Activated B cell treated with CpG ODN at 0.5 μM for 24 hours (primary cell): ENCODE data around the gene CEACAM6. TPM values are rescaled to one million over a fixed set of nuclear protein-coding genes. Genes with fewer than 3 reads are reported as not detected.
A peak's percentile ranks its signal among the peaks of the same experiment; 100 is the strongest.

Experiments used
- ATAC-seq: fragments of 200-7000 bp; cut with Tn5 transposase; one replicate; pipeline ENCODE4 v1.10.0; 2021; ENCODE audit warnings: low read depth, mild to moderate bottlenecking, moderate library complexity
- CTCF ChIA-PET: fragments of 350-600 bp; sonication (Branson Sonifier 250); formaldehyde crosslinking; loops from one replicate; lab custom pipeline; 2021; ENCODE audit warnings: antibody characterized with exemption; lab: Charles Lee
- POLR2A ChIA-PET: fragments of 350-600 bp; sonication (Branson Sonifier 250); formaldehyde crosslinking; loops from one replicate; lab custom pipeline; 2021; ENCODE audit warnings: antibody characterized with exemption; lab: Charles Lee
- DNase-seq: peaks from one replicate; pipeline ENCODE4 v3.0.0; 2022
- H3K27ac Mint-ChIP-seq: one replicate; pipeline ENCODE4 v1.8.0; 2020; ENCODE audit warnings: mixed read lengths
- H3K27me3 Mint-ChIP-seq: one replicate; pipeline ENCODE4 v1.8.0; 2021; ENCODE audit warnings: mixed read lengths
- H3K36me3 Mint-ChIP-seq: one replicate; pipeline ENCODE4 v1.8.0; 2021; ENCODE audit warnings: low read depth, mixed read lengths
- H3K4me1 Mint-ChIP-seq: one replicate; pipeline ENCODE4 v1.8.0; 2021; ENCODE audit warnings: mixed read lengths
- H3K4me3 Mint-ChIP-seq: one replicate; pipeline ENCODE4 v1.8.0; 2020; ENCODE audit warnings: mild to moderate bottlenecking, mixed read lengths
- H3K9me3 Mint-ChIP-seq: one replicate; pipeline ENCODE4 v1.8.0; 2020; ENCODE audit warnings: mixed read lengths
- intact Hi-C: fragments of 100-400 bp; cut with micrococcal nuclease; formaldehyde crosslinking; loops from one replicate; pipeline ENCODE4 v1.15.1; 2024
- total RNA-seq: library from RNA; stranded (reverse); gene quantifications from 2 replicates; pipeline ENCODE4 v1.2.3, GENCODE V29; 2022
- TF ChIP-seq, protein P1 (sequence below): fragments of 200-600 bp; IDR thresholded peaks from one replicate; pipeline ENCODE4 v1.8.0; 2022; ENCODE audit warnings: antibody characterized with exemption, mild to moderate bottlenecking

CEACAM6 gene
- total RNA-seq, 1 donor from 2014 or later, result not detected

DNA sequence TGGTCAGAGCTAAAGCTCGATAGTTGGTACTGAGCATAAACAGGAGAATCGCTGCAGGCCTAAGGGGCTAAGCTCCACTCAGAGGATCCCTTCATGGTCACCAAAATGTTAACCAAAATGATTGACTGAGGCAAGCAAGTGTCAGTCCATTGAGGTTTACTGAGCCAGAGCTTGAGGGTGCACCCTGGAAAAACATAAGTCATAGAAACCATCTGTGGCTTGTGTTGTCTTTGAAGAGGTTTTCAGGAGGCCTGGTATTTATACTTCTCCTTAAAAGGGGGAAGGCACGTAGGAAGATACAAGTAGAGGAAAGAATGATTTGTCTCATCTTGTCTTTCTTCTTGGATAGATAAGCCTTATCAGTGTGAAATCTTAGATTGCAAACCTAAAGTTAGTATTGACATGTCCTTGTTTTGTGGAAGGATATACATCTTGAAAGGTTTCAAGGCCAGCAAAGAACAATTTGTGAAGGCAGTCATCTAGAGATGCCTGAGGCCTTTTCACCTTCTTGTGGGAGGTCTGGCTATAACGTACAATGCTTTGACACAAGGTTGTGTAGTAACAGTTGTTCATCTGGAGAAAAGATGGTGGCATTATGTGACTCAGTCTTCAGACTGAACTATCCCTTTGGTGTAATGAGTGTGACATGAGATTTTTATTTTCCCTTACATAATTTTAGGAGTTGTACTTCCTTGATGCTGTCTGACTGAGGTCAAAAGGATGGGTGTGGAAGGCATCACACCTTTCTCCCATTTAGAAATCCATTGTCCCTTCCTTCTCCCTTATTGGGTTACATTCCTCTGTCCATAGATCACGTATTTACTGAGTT is 14.7 kb upstream of the CEACAM6 start:
- H3K27me3 Mint-ChIP-seq, result peaks cover 28% of the 10 kb centered on the region
- H3K27ac Mint-ChIP-seq, result no peak overlapping the region
- ATAC-seq (no peak), DNase-seq (no peak)
- ChIA-PET CTCF (interaction anchor here (1.1 kb wide), 2 partner anchors 34 to 81 kb away, joined by 3 to 4 read pairs; no protein-coding TSS in a partner anchor), POLR2A (no interaction called here)
- H3K36me3 Mint-ChIP-seq, result no peaks in the 10 kb centered on the region
- no peaks in the 10 kb centered on the region for H3K9me3 Mint-ChIP-seq
- H3K4me3 Mint-ChIP-seq, result no peak overlapping the region
- TF ChIP-seq, protein P1, sequence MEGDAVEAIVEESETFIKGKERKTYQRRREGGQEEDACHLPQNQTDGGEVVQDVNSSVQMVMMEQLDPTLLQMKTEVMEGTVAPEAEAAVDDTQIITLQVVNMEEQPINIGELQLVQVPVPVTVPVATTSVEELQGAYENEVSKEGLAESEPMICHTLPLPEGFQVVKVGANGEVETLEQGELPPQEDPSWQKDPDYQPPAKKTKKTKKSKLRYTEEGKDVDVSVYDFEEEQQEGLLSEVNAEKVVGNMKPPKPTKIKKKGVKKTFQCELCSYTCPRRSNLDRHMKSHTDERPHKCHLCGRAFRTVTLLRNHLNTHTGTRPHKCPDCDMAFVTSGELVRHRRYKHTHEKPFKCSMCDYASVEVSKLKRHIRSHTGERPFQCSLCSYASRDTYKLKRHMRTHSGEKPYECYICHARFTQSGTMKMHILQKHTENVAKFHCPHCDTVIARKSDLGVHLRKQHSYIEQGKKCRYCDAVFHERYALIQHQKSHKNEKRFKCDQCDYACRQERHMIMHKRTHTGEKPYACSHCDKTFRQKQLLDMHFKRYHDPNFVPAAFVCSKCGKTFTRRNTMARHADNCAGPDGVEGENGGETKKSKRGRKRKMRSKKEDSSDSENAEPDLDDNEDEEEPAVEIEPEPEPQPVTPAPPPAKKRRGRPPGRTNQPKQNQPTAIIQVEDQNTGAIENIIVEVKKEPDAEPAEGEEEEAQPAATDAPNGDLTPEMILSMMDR, result no peak
- peaks cover 14% of the 10 kb centered on the region for H3K4me1 Mint-ChIP-seq
- intact Hi-C loops, result no loop called here

DNA sequence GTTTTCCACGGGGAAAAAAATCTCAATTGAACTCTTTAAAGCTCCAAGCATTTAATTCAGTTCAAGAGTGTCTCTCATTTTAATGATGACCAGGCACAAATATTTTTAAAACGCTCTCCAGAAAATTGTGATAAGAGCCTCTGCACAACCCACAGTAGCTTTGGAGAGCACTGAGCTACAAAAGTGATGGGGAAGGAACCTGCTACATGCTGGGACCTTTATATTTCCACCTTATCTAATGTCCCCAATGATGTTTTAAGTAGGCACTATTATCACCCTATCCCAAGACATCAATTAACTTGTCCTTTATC is 14.1 kb upstream of the CEACAM6 start:
- ChIA-PET CTCF (interaction anchor here (1.1 kb wide), 1 partner anchor 80 kb away, joined by 4 read pairs; no protein-coding TSS in a partner anchor), POLR2A (no interaction called here)
- ATAC-seq (no peak), DNase-seq (no peak)
- no peaks in the 10 kb centered on the region for H3K9me3 Mint-ChIP-seq
- H3K27ac Mint-ChIP-seq, result no peak overlapping the region
- H3K27me3 Mint-ChIP-seq, result peaks cover 34% of the 10 kb centered on the region
- H3K36me3 Mint-ChIP-seq, result no peaks in the 10 kb centered on the region
- H3K4me1 Mint-ChIP-seq, result peaks cover 17% of the 10 kb centered on the region
- no peak overlapping the region for H3K4me3 Mint-ChIP-seq
- intact Hi-C loops, result no loop called here
- TF ChIP-seq, protein P1, result no peak

DNA sequence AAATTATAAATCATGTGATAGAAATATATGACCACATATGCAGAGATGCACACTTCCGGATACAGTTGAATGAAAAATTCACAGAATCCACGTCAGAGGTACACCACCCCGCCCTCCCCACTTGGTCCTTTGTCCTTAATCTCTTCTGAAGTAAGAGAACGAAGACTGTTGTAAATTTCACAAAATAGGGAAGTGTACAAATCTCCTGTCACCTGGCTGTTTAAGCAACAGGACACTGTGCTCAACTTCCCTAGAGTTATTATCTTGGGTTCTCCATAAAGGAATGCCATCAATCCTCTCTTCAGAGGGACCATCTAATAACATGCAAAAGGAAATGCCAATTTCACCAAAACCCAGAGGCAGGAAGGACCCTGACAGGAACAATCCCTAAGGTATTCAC is 10.5 kb upstream of the CEACAM6 start:
- ATAC-seq (no peak), DNase-seq (no peak)
- Mint-ChIP-seq H3K4me1 (peaks cover 17% of the 10 kb centered on the region), H3K4me3 (no peak overlapping the region), H3K27me3 (peaks cover 40% of the 10 kb centered on the region), H3K27ac (no peak overlapping the region), H3K9me3 (no peaks in the 10 kb centered on the region), H3K36me3 (no peaks in the 10 kb centered on the region)
- intact Hi-C loops, result loop anchor here (5.0 kb wide), 1 partner anchor 103 kb away; no protein-coding TSS in a partner anchor
- CTCF ChIA-PET, result no interaction called here
- POLR2A ChIA-PET, result no interaction called here
- TF ChIP-seq, protein P1, result no peak

DNA sequence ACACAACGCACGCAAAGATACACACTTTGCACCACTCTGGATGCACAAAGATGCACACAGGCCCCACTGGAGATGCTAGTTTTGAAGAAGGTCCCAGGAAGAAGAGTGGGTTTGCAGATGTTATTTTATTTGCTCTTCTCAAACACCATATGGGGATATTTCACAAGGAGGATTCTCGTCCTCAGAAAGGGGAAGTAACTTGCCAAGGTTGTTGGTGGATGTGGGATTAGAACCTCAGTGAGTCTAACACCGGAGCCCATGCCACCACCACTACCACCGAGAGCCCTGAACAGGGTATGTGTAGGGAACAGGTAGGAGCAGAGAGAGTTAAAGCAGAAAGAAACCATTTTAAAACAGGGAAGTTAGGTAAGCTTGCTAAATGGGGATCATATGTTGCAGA is 9.6 kb upstream of the CEACAM6 start:
- H3K4me1 Mint-ChIP-seq, result peaks cover 17% of the 10 kb centered on the region
- no peak overlapping the region for H3K4me3 Mint-ChIP-seq
- DNase-seq (no peak), ATAC-seq (no peak)
- POLR2A ChIA-PET, result no interaction called here
- H3K36me3 Mint-ChIP-seq, result no peaks in the 10 kb centered on the region
- no peaks in the 10 kb centered on the region for H3K9me3 Mint-ChIP-seq
- no peak overlapping the region for H3K27ac Mint-ChIP-seq
- intact Hi-C loops, result loop anchor here (1.0 to 5.0 kb wide), 2 partner anchors 38 to 103 kb away; no protein-coding TSS in a partner anchor
- TF ChIP-seq, protein P1, result no peak
- CTCF ChIA-PET, result interaction anchor here (1.0 to 1.5 kb wide), 3 partner anchors 39 to 104 kb away, joined by 3 to 4 read pairs (median 4); no protein-coding TSS in a partner anchor
- H3K27me3 Mint-ChIP-seq, result peaks cover 39% of the 10 kb centered on the region

DNA sequence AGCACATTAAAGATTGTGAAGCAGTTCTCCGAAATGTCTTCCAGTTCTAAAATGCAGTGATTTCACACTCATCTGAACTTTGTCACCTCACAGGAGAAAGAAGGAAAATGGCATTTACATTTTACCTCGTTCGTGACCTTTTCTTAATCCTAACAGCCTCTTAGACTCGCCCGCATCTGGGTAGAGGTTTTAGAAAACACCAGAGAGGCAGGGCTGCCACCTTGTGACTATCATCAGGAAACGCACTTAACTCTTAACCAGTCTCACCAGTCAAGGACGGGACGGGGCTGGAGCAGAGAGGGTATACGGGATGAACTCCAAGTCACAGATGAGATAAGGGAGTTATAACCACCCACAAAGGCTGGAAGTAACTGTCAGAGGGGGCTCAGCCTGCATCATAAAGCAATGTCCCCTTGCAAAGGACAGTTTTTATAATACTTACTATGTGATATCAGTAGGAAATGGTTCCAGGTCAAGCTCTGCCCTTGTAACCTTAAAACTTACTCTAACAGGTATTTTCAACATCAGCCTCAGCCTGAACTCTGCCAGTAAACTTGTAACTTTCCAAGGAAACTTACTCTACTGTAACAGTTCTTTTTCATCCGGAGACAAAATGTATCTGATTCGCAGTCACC is 8.6 kb upstream of the CEACAM6 start:
- Mint-ChIP-seq H3K9me3 (no peaks in the 10 kb centered on the region), H3K36me3 (no peaks in the 10 kb centered on the region), H3K27ac (no peak overlapping the region), H3K4me1 (peaks cover 17% of the 10 kb centered on the region), H3K27me3 (peaks cover 35% of the 10 kb centered on the region), H3K4me3 (no peak overlapping the region)
- DNase-seq, result no peak
- CTCF ChIA-PET, result interaction anchor here (1.0 to 1.5 kb wide), 3 partner anchors 40 to 105 kb away, joined by 3 to 4 read pairs (median 4); no protein-coding TSS in a partner anchor
- peak; percentile 47 for ATAC-seq
- POLR2A ChIA-PET, result no interaction called here
- intact Hi-C loops, result loop anchor here (1.0 to 5.0 kb wide), 2 partner anchors 39 to 104 kb away; no protein-coding TSS in a partner anchor
- TF ChIP-seq, protein P1, result no peak
